ENCODE data around the gene RAD51B.
"Not testable (repeated sequence)": the region's sequence is repeated elsewhere in the genome, so short reads cannot be mapped to it uniquely, and the experiment has no call there.

The RAD51B gene

GRCh38 chr14:68655021-68655831 lies 835.6 kb downstream of the RAD51B start:
- no peak for DNase-seq

- no peak for DNase-seq
These were observed 836.3 kb downstream of the RAD51B start for GRCh38 chr14:68655911-68656316.

- no peak for DNase-seq
These were observed 836.9 kb downstream of the RAD51B start for GRCh38 chr14:68656452-68656851.

- DNase-seq: no peak
These were observed 837.9 kb downstream of the RAD51B start for GRCh38 chr14:68657300-68658028.

GRCh38 chr14:68658029-68658509 lies 838.5 kb downstream of the RAD51B start:
- DNase-seq: no peak

- no peak for DNase-seq
These were observed 839.7 kb downstream of the RAD51B start for GRCh38 chr14:68658943-68659931.

GRCh38 chr14:68660495-68660894 lies 840.9 kb downstream of the RAD51B start:
- DNase-seq: no peak

GRCh38 chr14:68661226-68662225 lies 841.9 kb downstream of the RAD51B start:
- no peak for DNase-seq

GRCh38 chr14:68662392-68662791 lies 842.8 kb downstream of the RAD51B start:
- DNase-seq: no peak

- not testable (repeated sequence) for DNase-seq
These were observed 843.2 kb downstream of the RAD51B start for GRCh38 chr14:68662826-68663225.

- no peak for DNase-seq
These were observed 844.0 kb downstream of the RAD51B start for GRCh38 chr14:68663385-68664076.

GRCh38 chr14:68664225-68664681 lies 844.7 kb downstream of the RAD51B start:
- no peak for DNase-seq

GRCh38 chr14:68665131-68665530 lies 845.6 kb downstream of the RAD51B start:
- DNase-seq: no peak

GRCh38 chr14:68665792-68666204 lies 846.2 kb downstream of the RAD51B start:
- no peak for DNase-seq

- DNase-seq: no peak
These were observed 846.7 kb downstream of the RAD51B start for GRCh38 chr14:68666236-68666635.

- no peak for DNase-seq
These were observed 847.3 kb downstream of the RAD51B start for GRCh38 chr14:68666899-68667298.

- DNase-seq: no peak
These were observed 847.8 kb downstream of the RAD51B start for GRCh38 chr14:68667313-68667791.

- DNase-seq: no peak
These were observed 848.4 kb downstream of the RAD51B start for GRCh38 chr14:68668028-68668427.

- DNase-seq: no peak
These were observed 849.0 kb downstream of the RAD51B start for GRCh38 chr14:68668531-68668930.

GRCh38 chr14:68669111-68669511 lies 849.5 kb downstream of the RAD51B start:
- DNase-seq: no peak

Measured in DMS 273 treated with DMSO at 0.1 percent for 48 hours (cell line).